BE2C (cell line): ENCODE results near the gene PGPEP1.

Experiments used
- DNase-seq: peaks from one replicate; pipeline ENCODE4 v3.0.0-alpha.2; 2020
- H3K27me3 ChIP-seq: fragments of 250-450 bp; sonication (Bioruptor Pico); 2 replicates; pipeline ENCODE4 v1.5.1; 2020; ENCODE audit warnings: mild to moderate bottlenecking
- H3K36me3 ChIP-seq: fragments of 250-450 bp; sonication (Bioruptor Pico); 2 replicates; pipeline ENCODE4 v1.5.1; 2020; ENCODE audit warnings: mild to moderate bottlenecking
- H3K4me1 ChIP-seq: fragments of 250-450 bp; sonication (Bioruptor Pico); 2 replicates; pipeline ENCODE4 v1.5.1; 2020
- H3K4me3 ChIP-seq: 2 replicates; pipeline ENCODE4 v1.5.1; 2011; ENCODE audit warnings: low read depth, low read length
- H3K9me3 ChIP-seq: fragments of 250-450 bp; sonication (Bioruptor Pico); 2 replicates; pipeline ENCODE4 v1.5.1; 2020
- CTCF ChIP-seq: IDR thresholded peaks from 2 replicates; pipeline ENCODE4 v1.5.1; 2012; ENCODE audit warnings: mild to moderate bottlenecking, low read depth, low read length

The PGPEP1 gene

GRCh38 chr19:18317961-18318800, 22.2 kb upstream of the PGPEP1 start:
- Histone ChIP-seq H3K9me3 (no peaks in the 10 kb centered on the region; the same call in 1 of the 2 replicates), H3K4me1 (peaks cover 23% of the 10 kb centered on the region), H3K4me3 (no peak overlapping the region), H3K36me3 (peaks cover 27% of the 10 kb centered on the region), H3K27me3 (no peaks in the 10 kb centered on the region)
- no peak for TF ChIP-seq CTCF
- DNase-seq: peak; percentile 88

- peaks cover 12% of the 10 kb centered on the region for H3K36me3 ChIP-seq
- DNase-seq: no peak
- TF ChIP-seq CTCF: no peak
- no peaks in the 10 kb centered on the region; the same call in 1 of the 2 replicates for H3K9me3 ChIP-seq
- H3K4me3 ChIP-seq: no peak overlapping the region
- no peaks in the 10 kb centered on the region for H3K27me3 ChIP-seq
- H3K4me1 ChIP-seq: peaks cover 28% of the 10 kb centered on the region
These were observed 20.7 kb upstream of the PGPEP1 start for GRCh38 chr19:18319591-18320135.

GRCh38 chr19:18320865-18321733, 19.3 kb upstream of the PGPEP1 start:
- TF ChIP-seq CTCF: no peak
- H3K27me3 ChIP-seq: no peaks in the 10 kb centered on the region
- DNase-seq: no peak
- H3K9me3 ChIP-seq: no peaks in the 10 kb centered on the region; the same call in 1 of the 2 replicates
- peaks cover 28% of the 10 kb centered on the region for H3K4me1 ChIP-seq
- H3K4me3 ChIP-seq: peak overlapping the region; percentile 75
- peaks cover 4% of the 10 kb centered on the region; the same call in 1 of the 2 replicates for H3K36me3 ChIP-seq

GRCh38 chr19:18321734-18322102, 18.7 kb upstream of the PGPEP1 start:
- no peak for DNase-seq
- no peak for TF ChIP-seq CTCF
- H3K4me1 ChIP-seq: peaks cover 28% of the 10 kb centered on the region
- H3K27me3 ChIP-seq: no peaks in the 10 kb centered on the region
- peaks cover 4% of the 10 kb centered on the region; the same call in 1 of the 2 replicates for H3K36me3 ChIP-seq
- peak overlapping the region; percentile 75 for H3K4me3 ChIP-seq
- H3K9me3 ChIP-seq: no peaks in the 10 kb centered on the region; the same call in 1 of the 2 replicates

GRCh38 chr19:18322318-18322758, 18.1 kb upstream of the PGPEP1 start:
- peak; percentile 52 for TF ChIP-seq CTCF
- Histone ChIP-seq H3K4me3 (peak overlapping the region; percentile 75), H3K27me3 (no peaks in the 10 kb centered on the region), H3K36me3 (peaks cover 4% of the 10 kb centered on the region; the same call in 1 of the 2 replicates), H3K9me3 (no peaks in the 10 kb centered on the region; the same call in 1 of the 2 replicates), H3K4me1 (peaks cover 28% of the 10 kb centered on the region)
- DNase-seq: peak; percentile 74
